ENCODE measurements around the gene CDKN1A. TPM values are rescaled to one million over a fixed set of nuclear protein-coding genes. Genes with fewer than 3 reads are reported as not detected.

CDKN1A gene
- total RNA-seq, 3 donors from 2014 or later (not counting 1 experiment from before 2014, with no cell fraction given), result 19.1 to 40.7 (median 25.4) TPM

DNA sequence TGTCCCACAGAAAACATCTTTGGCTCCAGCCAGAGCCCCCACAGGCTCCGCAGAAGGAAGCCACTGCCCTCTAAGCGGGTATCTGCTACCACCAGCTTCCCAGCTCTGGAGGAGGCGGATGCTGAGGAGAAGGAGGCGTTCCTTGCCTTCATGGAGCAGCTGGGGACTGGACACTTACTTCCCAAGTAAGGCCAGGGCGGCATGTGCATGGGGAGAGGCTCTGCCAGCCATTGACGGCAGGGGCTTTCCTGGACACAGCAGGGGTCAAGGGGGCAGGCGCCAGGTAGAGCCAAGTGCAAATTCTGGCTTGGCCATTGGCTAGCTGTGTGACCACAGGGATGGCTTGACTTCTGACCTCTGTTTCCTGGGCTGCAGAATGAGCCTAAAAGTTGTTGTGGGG, 37.0 kb downstream of the CDKN1A start:
- Mint-ChIP-seq H3K27ac (no peak overlapping the region), H3K27me3 (ENCODE audit: low read depth in 2 of 2) (peaks cover 0 to 2% of the 10 kb centered on the region in 2 donors), H3K4me3 (no peak overlapping the region), H3K9me3 (no peaks in the 10 kb centered on the region), H3K36me3 (no peaks in the 10 kb centered on the region), H3K4me1 (no peaks in the 10 kb centered on the region)
- DNase-seq (no peak), ATAC-seq (no peak)
- peaks cover 7% of the 10 kb centered on the region for H3K4me1 ChIP-seq (ENCODE audit: control insufficient read depth, insufficient read depth, low read length)
- 93% methylated on average over 7 of the region's 7 CpGs for WGBS (ENCODE audit: insufficient coverage)
- H3K4me3 ChIP-seq (ENCODE audit: low read length), result no peak overlapping the region
- no peaks in the 10 kb centered on the region for H3K9me3 ChIP-seq (ENCODE audit: control insufficient read depth, insufficient read depth, low read length)
- no peaks in the 10 kb centered on the region for H3K36me3 ChIP-seq (ENCODE audit: control insufficient read depth, insufficient read depth, low read length)
- no peak for TF ChIP-seq CTCF (IDR thresholded peaks at IDR 0.05)
- intact Hi-C loops (cut with micrococcal nuclease), result no loop called here
- no peak overlapping the region for H3K27ac ChIP-seq (ENCODE audit: low read length)
- no peaks in the 10 kb centered on the region for H3K27me3 ChIP-seq (ENCODE audit: control insufficient read depth, insufficient read depth, low read length)

DNA sequence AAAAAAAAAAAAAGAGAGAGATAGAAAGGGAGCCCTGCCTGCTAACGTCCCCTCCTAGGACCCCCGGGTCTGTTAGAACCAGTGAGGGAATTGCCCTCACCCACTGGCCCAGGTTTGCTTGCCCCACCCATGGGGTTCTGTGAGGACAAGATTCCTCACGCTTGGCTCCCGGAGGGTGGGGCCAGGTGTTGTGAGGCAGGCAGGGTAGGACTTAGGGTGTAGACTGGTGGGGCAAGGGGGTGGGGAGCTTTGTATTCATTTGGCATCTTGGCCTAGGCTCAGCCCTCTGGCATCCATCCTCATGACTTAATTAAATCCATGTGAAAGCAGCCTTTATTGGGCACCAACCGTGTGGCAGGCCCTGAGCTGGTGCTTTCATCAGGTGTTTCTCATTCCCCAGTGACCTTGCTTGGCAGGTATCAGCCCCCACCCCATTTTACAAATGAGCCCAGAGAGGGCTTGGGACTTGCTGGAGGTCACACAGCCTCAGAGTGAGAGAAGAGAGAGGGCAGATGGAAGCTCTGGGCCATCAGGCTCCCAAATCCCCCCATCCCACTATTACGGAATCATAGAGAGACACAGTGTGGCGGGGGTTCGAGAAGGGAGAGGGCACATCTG, 38.1 kb downstream of the CDKN1A start:
- H3K4me1 ChIP-seq (ENCODE audit: control insufficient read depth, insufficient read depth, low read length), result peaks cover 7% of the 10 kb centered on the region
- ATAC-seq (no peak), DNase-seq (no peak)
- Mint-ChIP-seq H3K9me3 (no peaks in the 10 kb centered on the region), H3K27ac (no peak overlapping the region), H3K36me3 (no peaks in the 10 kb centered on the region), H3K27me3 (ENCODE audit: low read depth in 2 of 2) (peaks cover 0 to 2% of the 10 kb centered on the region in 2 donors), H3K4me1 (no peaks in the 10 kb centered on the region), H3K4me3 (no peak overlapping the region)
- H3K36me3 ChIP-seq (ENCODE audit: control insufficient read depth, insufficient read depth, low read length), result no peaks in the 10 kb centered on the region
- WGBS (ENCODE audit: insufficient coverage), result 90% methylated on average over 8 of the region's 8 CpGs
- H3K4me3 ChIP-seq (ENCODE audit: low read length), result no peak overlapping the region
- intact Hi-C loops (cut with micrococcal nuclease), result no loop called here
- no peak for TF ChIP-seq CTCF (IDR thresholded peaks at IDR 0.05)
- H3K27me3 ChIP-seq (ENCODE audit: control insufficient read depth, insufficient read depth, low read length), result no peaks in the 10 kb centered on the region
- H3K9me3 ChIP-seq (ENCODE audit: control insufficient read depth, insufficient read depth, low read length), result no peaks in the 10 kb centered on the region
- no peak overlapping the region for H3K27ac ChIP-seq (ENCODE audit: low read length)

- H3K4me1 ChIP-seq (ENCODE audit: control insufficient read depth, insufficient read depth, low read length), result peaks cover 7% of the 10 kb centered on the region
- peaks cover 0 to 2% of the 10 kb centered on the region in 2 donors for H3K27me3 Mint-ChIP-seq (ENCODE audit: low read depth in 2 of 2)
- H3K4me1 Mint-ChIP-seq, result no peaks in the 10 kb centered on the region
- no peak overlapping the region for H3K4me3 Mint-ChIP-seq
- DNase-seq (no peak), ATAC-seq (no peak)
- no peak overlapping the region for H3K27ac Mint-ChIP-seq
- H3K9me3 Mint-ChIP-seq, result no peaks in the 10 kb centered on the region
- no peaks in the 10 kb centered on the region for H3K27me3 ChIP-seq (ENCODE audit: control insufficient read depth, insufficient read depth, low read length)
- no peaks in the 10 kb centered on the region for H3K36me3 Mint-ChIP-seq
- TF ChIP-seq CTCF (IDR thresholded peaks at IDR 0.05), result no peak
- H3K36me3 ChIP-seq (ENCODE audit: control insufficient read depth, insufficient read depth, low read length), result no peaks in the 10 kb centered on the region
- intact Hi-C loops (cut with micrococcal nuclease), result no loop called here
- 74% methylated on average over 13 of the region's 13 CpGs for WGBS (ENCODE audit: insufficient coverage)
- H3K9me3 ChIP-seq (ENCODE audit: control insufficient read depth, insufficient read depth, low read length), result no peaks in the 10 kb centered on the region
- no peak overlapping the region for H3K4me3 ChIP-seq (ENCODE audit: low read length)
- H3K27ac ChIP-seq (ENCODE audit: low read length), result no peak overlapping the region
Observed at GRCh38 chr6:36717231-36717825, 38.8 kb downstream of the CDKN1A start.

All from natural killer cell (primary cell).